ENCODE data around the gene DNAH8. TPM values are rescaled to one million over a fixed set of nuclear protein-coding genes. Genes with fewer than 3 reads are reported as not detected.

DNAH8 gene
- total RNA-seq, 2 experiments from 2014 or later, result 0.03 TPM; not detected in 1

- peaks cover 11 to 15% of the 10 kb centered on the region in 2 experiments for H3K27me3 ChIP-seq (ENCODE audit: control insufficient read depth in 1 of 2, insufficient read depth in 2 of 2, low read length in 2 of 2)
These were observed 103.6 kb downstream of the DNAH8 start for GRCh38 chr6:38818691-38819090.

GRCh38 chr6:38822963-38823362 is 107.9 kb downstream of the DNAH8 start:
- Histone ChIP-seq H3K27me3 (ENCODE audit: control insufficient read depth in 1 of 2, insufficient read depth in 2 of 2, low read length in 2 of 2) (peaks cover 0 to 4% of the 10 kb centered on the region in 2 experiments), H3K4me3 (ENCODE audit: low read length) (no peak overlapping the region), H3K4me1 (ENCODE audit: insufficient read depth, low read length) (no peaks in the 10 kb centered on the region), H3K36me3 (ENCODE audit: insufficient read depth, low read length) (no peaks in the 10 kb centered on the region), H3K27ac (ENCODE audit: low read depth in 1 of 2, low read length in 2 of 2) (no peak overlapping the region), H3K9me3 (ENCODE audit: control insufficient read depth in 1 of 2, insufficient read depth in 1 of 2, low read length in 2 of 2) (no peaks in the 10 kb centered on the region)
- H3K4me1 Mint-ChIP-seq (ENCODE audit: low read depth), result no peaks in the 10 kb centered on the region
- DNase-seq (no peak), ATAC-seq (ENCODE audit: poor library complexity) (no peak)
- CTCF ChIA-PET, result no interaction called here
- no peak for TF ChIP-seq CTCF (IDR thresholded peaks at IDR 0.05)
- intact Hi-C loops (cut with DNase I, micrococcal nuclease), result no loop called here
- H3K27me3 Mint-ChIP-seq, result peaks cover 36% of the 10 kb centered on the region
- H3K36me3 Mint-ChIP-seq (ENCODE audit: low read depth), result no peaks in the 10 kb centered on the region
- POLR2A ChIA-PET, result no interaction called here
- H3K4me3 Mint-ChIP-seq, result no peak overlapping the region
- H3K9me3 Mint-ChIP-seq, result no peaks in the 10 kb centered on the region
- H3K27ac Mint-ChIP-seq, result no peak overlapping the region

More at GRCh38 chr6:38818691-38819090, 103.6 kb downstream of the DNAH8 start:
- CTCF ChIA-PET, result no interaction called here
- Histone ChIP-seq H3K27ac (ENCODE audit: low read depth in 1 of 2, low read length in 2 of 2) (no peak overlapping the region), H3K9me3 (ENCODE audit: control insufficient read depth in 1 of 2, insufficient read depth in 1 of 2, low read length in 2 of 2) (no peaks in the 10 kb centered on the region), H3K4me3 (ENCODE audit: low read length) (no peak overlapping the region), H3K36me3 (ENCODE audit: insufficient read depth, low read length) (no peaks in the 10 kb centered on the region), H3K4me1 (ENCODE audit: insufficient read depth, low read length) (no peaks in the 10 kb centered on the region)
- no peak overlapping the region for H3K4me3 Mint-ChIP-seq
- intact Hi-C loops (cut with DNase I, micrococcal nuclease), result no loop called here
- POLR2A ChIA-PET, result no interaction called here
- peaks cover 58% of the 10 kb centered on the region for H3K27me3 Mint-ChIP-seq
- no peak for TF ChIP-seq CTCF (IDR thresholded peaks at IDR 0.05)
- H3K4me1 Mint-ChIP-seq (ENCODE audit: low read depth), result no peaks in the 10 kb centered on the region
- H3K27ac Mint-ChIP-seq, result no peak overlapping the region
- DNase-seq (no peak), ATAC-seq (ENCODE audit: poor library complexity) (no peak)
- H3K36me3 Mint-ChIP-seq (ENCODE audit: low read depth), result no peaks in the 10 kb centered on the region
- H3K9me3 Mint-ChIP-seq, result no peaks in the 10 kb centered on the region

GRCh38 chr6:38824243-38824894 is 109.3 kb downstream of the DNAH8 start:
- ChIA-PET POLR2A (no interaction called here), CTCF (no interaction called here)
- H3K27me3 Mint-ChIP-seq, result peaks cover 33% of the 10 kb centered on the region
- Histone ChIP-seq H3K27me3 (ENCODE audit: control insufficient read depth in 1 of 2, insufficient read depth in 2 of 2, low read length in 2 of 2) (peaks cover 0 to 5% of the 10 kb centered on the region in 2 experiments), H3K4me1 (ENCODE audit: insufficient read depth, low read length) (no peaks in the 10 kb centered on the region), H3K36me3 (ENCODE audit: insufficient read depth, low read length) (no peaks in the 10 kb centered on the region), H3K4me3 (ENCODE audit: low read length) (no peak overlapping the region), H3K9me3 (ENCODE audit: control insufficient read depth in 1 of 2, insufficient read depth in 1 of 2, low read length in 2 of 2) (peaks cover 0 to under 1% of the 10 kb centered on the region in 2 experiments), H3K27ac (ENCODE audit: low read depth in 1 of 2, low read length in 2 of 2) (no peak overlapping the region)
- ATAC-seq (ENCODE audit: poor library complexity), result no peak
- no peak for TF ChIP-seq CTCF (IDR thresholded peaks at IDR 0.05)
- DNase-seq, result no peak
- no peak overlapping the region for H3K4me3 Mint-ChIP-seq
- H3K4me1 Mint-ChIP-seq (ENCODE audit: low read depth), result no peaks in the 10 kb centered on the region
- no peaks in the 10 kb centered on the region for H3K36me3 Mint-ChIP-seq (ENCODE audit: low read depth)
- intact Hi-C loops (cut with DNase I, micrococcal nuclease), result no loop called here
- no peak overlapping the region for H3K27ac Mint-ChIP-seq
- H3K9me3 Mint-ChIP-seq, result no peaks in the 10 kb centered on the region

All from CD4-positive, alpha-beta T cell (primary cell).